Measurements from ENCODE around the gene PXMP4.

DNA sequence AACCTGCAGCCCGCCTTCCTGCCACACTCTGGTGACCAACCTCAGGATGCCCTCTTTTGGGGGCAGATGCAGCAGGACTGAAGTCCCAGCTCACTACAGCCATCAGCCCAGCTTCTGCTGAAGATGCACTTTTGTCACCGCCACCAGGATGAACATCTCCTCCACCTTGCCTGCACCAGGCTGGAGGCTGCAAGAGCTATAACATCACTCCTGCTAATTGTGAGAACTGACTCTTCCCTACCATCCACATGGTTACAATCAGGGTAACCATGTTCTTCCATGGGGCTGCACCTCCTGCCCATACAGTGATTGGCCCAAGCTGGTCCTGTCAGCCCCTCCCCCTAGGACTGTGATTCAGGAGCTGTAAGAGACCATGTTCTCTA is 55.4 kb downstream of the PXMP4 start:
- no peak for TF ChIP-seq CTCF (IDR thresholded peaks at IDR 0.05)
- TF ChIP-seq EP300 (IDR thresholded peaks at IDR 0.05; ENCODE audit: low read depth): no peak
- no peak for TF ChIP-seq POLR2A (IDR thresholded peaks at IDR 0.05)

Measured in transverse colon (tissue), 3 donors.